Measurements from ENCODE around the gene TIMP3.

Gene TIMP3

DNA sequence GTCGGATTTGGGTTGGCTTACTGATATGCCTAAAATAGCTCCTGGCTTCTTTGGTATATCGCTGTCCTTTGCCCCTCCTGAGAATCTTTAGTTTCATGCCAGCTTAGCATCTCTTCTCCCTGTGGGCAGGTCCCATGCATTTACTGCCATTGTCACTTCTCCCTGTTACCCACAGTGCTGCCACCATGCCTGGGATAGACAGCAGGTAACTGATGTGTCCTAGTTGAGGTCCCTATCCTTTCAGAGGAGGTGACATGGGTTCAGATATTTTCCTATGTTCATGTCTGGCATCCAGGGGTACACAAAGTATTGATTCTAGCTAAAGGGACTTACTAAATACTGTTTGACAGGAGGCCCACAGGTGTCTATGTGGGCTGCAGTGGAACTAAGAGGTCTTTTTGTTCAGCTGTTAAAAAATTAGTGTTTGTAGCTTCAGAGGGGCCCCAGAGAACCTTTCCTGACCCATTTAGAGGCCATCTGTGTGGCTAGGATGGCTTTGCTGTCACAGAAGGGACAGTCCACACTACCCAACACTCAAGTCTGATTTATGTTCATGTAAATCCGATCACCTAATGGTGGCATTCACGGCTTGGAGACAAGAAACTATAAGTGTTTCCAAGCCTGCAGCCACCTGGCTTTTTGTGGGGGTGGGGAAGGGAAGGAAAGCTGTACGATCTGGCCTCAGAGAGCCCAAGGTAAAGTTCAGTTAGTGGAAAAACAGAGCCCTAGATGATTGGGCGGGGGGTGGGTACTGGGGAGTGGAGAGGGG is 8.5 kb downstream of the TIMP3 start:
- no peak for DNase-seq

DNA sequence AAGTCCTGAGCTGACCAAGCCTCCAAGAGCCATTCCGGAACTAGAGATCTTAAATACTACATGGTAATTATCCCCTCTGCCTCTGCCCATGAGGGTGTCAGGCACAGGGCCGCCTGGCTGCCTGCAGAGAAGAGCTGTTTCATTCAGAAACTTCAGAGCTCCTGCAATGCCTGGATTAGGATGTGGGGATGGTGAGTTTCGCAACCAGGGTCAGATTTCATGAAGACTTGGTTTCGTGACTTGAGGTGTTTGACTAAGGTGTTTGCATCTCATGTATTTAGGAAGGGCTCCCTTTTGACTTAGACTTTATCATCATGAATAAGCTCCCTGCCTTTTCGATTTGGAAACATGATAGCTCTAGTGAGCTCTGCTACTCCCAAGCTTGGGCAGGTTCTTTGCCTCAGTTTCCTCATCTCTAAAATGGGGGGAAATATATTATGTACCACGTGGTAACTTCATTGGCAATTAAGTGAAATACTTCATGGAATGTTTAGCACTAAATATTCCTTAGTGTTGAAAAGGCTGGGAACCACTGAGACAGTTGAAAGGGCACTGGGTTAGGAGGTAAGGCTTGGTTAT is 9.1 kb downstream of the TIMP3 start:
- DNase-seq = no peak

GRCh38 chr22:32811788-32812545 is 10.5 kb downstream of the TIMP3 start:
- no peak for DNase-seq

DNA sequence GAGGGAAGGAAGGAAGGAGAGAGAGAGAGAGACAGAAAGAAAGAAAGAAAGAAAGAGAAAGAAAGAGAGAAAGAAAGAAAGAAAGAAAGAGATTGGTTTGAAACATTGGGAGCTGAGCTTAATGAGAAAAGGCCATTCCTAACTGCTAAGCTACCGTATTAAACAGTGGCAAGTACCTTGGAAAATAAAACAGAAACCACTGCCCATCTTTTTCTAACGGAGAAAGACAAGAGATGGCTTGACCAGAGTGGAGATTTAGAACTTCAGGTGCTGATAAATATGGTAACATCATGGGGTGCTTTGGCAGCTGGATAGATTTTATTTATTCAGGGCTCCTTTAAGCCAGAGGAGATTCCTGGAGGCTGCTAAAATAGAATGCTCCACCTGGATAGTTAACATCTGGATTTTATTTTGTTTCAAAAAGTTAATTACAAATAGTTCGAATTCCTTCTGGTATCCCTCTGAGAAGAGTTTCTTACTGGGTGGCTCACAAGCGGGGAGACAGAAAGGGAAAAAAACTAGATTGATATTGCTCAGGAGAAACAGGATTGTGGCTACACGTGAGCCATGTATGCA is 12.9 kb downstream of the TIMP3 start:
- no peak for DNase-seq

DNA sequence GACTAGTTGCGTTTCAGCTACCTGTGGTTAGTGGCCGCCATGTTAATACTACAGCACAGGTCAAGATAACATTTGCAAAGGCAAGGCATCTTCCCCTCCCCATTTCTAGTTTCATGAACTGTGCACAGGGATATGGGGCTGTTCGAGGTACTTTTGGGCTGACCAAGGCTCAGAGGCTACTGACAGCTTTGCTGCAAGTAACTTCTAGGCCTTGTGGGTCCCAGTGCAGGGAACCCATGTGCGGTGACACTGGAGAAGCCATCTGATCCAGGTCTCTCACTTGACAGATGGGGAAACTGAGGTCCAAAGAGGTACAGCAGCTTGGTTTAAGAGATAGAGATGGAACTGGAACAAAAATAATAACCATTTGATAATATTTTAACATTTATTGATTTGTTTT is 13.6 kb downstream of the TIMP3 start:
- no peak for DNase-seq

- no peak for DNase-seq
Measured at GRCh38 chr22:32815943-32816342, 14.4 kb downstream of the TIMP3 start.

GRCh38 chr22:32817137-32817730 is 15.7 kb downstream of the TIMP3 start:
- DNase-seq = no peak

GRCh38 chr22:32818446-32819115 is 17.1 kb downstream of the TIMP3 start:
- DNase-seq = no peak

DNA sequence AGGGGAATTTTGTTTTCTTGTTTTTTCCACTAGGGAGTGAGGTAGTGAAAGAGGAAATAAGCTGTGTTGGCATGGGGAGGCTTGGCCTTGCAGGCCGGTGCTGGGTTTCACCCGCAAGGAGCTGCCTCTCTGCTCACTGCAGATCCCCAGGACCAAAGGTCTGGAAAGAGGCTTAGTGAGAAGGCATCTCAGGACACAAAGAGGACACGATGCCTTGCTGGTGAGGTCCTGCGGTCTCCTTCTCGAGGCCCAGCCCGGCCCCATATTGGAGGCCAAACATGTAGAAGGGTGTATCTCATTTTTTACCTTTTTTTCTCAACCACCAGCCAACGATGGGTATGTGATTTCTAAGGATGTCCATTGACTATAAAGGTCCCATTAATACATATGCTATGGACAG is 17.6 kb downstream of the TIMP3 start:
- no peak for DNase-seq

- DNase-seq = no peak
Measured at GRCh38 chr22:32820131-32821119, 18.9 kb downstream of the TIMP3 start.

GRCh38 chr22:32822179-32822877 is 20.8 kb downstream of the TIMP3 start:
- DNase-seq = no peak

GRCh38 chr22:32823024-32823730 is 21.7 kb downstream of the TIMP3 start:
- DNase-seq = no peak

GRCh38 chr22:32824531-32825312 is 23.2 kb downstream of the TIMP3 start:
- no peak for DNase-seq

DNA sequence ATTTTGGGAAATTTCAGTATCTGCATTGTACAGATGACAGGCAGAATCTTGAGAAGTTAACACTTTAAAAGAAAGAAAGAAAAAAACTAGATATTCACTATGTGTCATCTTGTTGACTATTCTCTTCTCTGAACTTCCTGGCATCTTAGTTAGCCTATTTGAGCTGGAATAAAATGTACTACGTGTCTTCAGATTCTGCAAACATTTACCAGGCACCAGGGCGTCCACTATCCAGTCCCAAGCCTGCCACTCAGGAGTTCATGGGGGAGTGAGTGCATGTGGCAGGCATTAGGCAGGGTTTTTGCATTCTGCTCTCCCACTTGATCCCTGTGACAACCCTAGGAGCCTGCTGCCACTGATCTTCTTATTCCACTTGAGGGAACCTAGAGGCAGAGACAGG is 25.0 kb downstream of the TIMP3 start:
- DNase-seq = no peak

GRCh38 chr22:32827049-32827602 is 25.6 kb downstream of the TIMP3 start:
- DNase-seq = no peak

- DNase-seq = no peak
Measured at GRCh38 chr22:32828150-32828549, 26.6 kb downstream of the TIMP3 start.

GRCh38 chr22:32828561-32828960 is 27.1 kb downstream of the TIMP3 start:
- no peak for DNase-seq

GRCh38 chr22:32829451-32829851 is 27.9 kb downstream of the TIMP3 start:
- no peak for DNase-seq

GRCh38 chr22:32830473-32830872 is 29.0 kb downstream of the TIMP3 start:
- no peak for DNase-seq
